IPS-NIHi11 (cell line): ENCODE data around the gene SV2C.

ENCODE experiments used
- DNase-seq: peaks from one replicate; pipeline ENCODE4 v3.0.0; 2012; ENCODE audit warnings: mixed read lengths, low spot score

Gene SV2C

DNA sequence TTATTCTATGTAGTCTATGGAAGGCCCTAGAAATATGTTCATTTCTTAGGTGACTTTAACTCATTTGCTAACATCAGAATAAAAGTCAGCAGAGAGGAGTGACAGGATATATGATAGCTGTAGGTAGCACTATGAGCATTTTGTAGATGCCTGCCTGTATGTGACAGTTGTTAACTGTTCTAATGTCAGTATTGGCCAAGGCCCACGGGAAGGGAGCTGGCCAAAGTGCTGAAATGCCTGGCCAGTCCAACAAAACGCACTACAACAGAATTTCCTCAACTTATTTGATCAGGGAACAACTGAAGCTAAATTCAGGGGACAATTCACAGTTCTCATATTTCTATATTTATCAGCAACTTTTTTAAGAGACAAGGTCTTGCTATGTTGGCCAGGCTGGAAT lies 20.8 kb downstream of the SV2C start:
- DNase-seq, result peak; percentile 67

DNA sequence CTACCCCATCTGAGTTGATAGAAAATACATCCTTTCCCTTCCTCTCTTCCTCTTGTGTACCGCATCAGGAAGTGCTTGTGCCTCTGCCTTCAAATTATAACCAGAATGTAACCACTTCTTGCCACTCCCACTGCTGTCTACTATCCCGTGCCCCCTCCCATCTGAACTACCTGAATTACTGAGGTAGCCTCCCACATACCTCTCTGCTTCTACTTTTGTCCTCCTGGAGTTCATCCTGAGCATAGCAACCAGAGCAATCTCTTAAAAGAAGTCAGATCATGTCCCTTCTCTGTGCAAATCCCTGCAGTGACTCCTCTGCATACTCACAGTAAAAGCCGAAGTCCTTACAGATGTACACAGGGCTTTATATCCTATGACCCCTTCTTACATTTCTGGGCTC lies 23.0 kb downstream of the SV2C start:
- DNase-seq, result no peak

DNA sequence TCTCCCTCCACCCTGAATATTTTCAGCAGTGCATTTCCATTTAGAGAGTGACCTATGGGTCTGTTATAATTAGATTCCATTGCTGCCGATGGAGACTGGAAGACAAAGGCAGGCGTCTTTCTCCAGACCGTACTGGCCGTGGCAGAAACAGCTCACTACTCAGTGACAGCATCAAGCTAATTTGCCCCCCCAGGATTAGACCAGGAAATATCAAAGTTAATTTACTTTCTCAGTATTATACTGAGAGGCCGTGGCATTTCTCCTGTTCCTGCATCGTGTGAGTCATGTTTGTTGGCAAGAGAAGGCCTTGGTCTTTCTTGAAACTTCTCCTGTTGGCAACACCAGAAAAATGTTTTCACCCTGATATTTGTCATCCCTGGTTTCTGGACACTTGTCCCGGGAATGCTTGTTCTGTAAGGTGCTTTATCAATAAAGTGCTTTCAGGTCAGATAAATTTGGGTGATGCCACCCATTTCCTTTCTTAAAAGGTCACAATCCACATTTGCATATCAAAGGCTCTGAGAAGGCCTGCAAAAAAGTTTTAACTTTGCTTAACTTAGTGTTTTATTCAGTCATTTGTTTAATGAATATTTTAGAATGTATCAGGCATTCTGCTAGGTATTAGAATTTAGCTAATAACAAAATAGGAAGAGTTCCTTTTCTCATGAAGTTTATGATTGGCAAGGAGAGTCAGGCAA lies 28.4 kb downstream of the SV2C start:
- DNase-seq, result no peak

DNA sequence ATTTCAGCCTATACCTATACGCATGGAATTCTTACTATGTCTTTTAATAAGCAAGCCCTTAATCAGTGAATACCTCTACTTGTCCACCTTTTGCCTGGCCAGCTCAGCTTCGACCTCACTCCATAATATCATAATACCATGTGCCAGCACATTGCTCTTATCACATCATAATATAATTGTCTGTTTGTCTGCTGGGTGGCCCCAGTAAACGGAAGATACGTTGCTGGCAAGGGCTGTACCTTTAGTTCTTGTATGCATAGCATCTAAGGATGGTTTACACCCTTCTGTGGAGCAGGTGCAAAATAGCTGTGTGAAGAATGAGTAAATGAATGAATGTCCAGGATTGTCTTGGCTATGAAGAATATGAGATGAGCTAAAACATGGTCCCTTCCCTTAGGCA lies 29.9 kb downstream of the SV2C start:
- DNase-seq, result no peak

DNA sequence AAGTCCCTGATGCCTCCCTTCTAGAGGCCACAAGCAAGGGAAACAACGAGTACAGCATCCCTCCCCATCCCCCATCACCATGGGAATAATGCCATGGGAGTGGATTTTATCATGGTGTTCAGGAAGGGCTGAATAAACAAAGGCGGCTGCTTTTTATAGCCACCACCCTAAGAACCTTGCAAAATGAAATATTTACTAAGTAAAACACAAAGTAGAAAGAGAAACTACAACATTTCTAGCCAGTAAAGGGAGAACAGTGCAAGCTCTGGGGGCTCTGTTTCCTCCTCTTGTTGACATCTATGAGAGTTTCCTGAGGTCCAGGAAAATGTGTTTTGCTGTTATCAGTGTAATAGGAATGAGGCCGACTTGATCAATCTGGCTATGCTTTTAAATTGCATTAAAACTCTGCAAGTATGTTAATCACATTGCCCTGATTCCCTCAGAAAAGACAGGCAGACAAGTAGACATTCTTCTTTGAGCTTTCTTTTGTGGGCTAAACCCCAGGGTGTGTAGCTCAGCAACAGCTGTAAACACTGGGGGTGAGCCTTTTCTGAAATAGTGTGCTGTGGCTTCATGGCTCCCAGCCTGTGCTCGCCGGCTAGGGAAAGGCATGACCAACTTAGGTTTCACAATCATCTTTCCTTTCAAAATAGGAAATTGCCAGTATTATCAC lies 31.1 kb downstream of the SV2C start:
- DNase-seq, result peak; percentile 28

DNA sequence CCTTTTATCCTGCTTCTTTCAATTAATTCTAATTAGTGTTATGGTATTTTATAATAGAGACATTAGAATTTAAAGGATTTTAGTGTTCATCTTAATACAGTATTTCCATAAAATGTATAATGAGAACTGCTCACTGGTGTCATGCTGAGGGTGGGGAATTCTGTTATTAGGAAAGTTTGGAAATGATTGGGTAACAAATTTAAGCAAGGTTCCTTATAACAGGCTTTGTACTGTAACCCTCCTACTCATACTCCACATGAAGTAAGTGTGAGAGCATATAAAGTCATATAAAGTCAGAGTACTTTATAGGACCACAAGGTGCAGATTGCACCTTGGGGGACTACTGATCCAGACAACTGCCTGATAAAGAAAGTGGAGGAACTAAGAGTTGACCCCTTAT lies 42.2 kb downstream of the SV2C start:
- DNase-seq, result no peak

DNA sequence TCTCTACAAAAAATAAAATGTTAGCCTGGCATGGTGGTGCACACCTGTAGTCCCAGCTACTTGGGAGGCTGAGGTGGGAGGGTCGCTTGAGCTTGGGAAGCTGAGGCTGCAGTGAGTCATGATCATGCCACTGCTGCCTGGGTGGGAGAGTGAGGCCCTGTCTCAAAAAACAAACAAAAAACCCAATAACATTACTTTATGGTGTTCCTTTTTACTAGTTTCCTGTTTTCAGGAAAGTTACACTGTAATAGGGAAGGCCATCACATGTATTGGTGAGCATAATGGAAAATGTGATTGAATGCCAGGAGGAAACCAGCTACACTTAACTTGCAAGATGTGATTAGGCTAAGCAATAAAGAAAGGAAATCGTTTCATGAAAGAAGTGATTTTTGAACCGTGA lies 42.7 kb downstream of the SV2C start:
- DNase-seq, result no peak

DNA sequence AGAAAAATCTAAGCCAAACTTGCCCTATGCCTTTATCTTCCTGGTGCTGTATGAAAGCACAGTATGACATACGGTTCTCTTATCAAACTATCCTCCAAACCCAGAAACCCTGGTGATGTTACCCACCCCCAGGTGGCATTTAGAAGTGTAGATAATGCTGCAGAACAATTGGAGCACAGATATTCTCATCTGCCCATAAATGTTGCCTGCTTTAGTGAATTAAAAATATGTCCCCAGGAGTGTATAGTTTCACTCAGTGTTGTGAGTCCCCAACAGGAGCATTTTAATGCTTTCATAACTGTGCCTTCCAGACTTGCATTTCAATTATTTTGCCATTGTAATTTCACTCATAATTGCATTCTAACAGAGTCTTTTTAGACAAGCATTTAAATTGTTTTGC lies 50.8 kb downstream of the SV2C start:
- DNase-seq, result no peak

DNA sequence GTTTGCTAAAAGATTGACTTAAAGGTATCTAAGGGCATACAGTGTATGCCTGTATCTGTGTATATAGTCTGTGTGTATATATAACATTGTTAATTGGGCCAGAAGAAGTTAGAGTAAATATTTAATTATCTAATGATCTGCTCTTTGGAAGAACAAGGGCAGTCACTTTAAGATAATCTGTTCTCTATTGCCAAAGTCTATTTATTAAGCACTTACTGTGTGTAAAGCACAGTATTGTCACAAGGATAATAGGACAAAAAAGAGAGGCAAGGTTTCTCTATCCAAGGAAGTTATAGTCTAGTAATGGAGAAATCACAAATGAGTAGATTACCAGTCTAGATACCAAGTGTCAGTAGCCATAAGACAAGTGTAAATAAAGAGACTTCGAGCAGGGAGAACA lies 51.5 kb downstream of the SV2C start:
- no peak for DNase-seq

DNA sequence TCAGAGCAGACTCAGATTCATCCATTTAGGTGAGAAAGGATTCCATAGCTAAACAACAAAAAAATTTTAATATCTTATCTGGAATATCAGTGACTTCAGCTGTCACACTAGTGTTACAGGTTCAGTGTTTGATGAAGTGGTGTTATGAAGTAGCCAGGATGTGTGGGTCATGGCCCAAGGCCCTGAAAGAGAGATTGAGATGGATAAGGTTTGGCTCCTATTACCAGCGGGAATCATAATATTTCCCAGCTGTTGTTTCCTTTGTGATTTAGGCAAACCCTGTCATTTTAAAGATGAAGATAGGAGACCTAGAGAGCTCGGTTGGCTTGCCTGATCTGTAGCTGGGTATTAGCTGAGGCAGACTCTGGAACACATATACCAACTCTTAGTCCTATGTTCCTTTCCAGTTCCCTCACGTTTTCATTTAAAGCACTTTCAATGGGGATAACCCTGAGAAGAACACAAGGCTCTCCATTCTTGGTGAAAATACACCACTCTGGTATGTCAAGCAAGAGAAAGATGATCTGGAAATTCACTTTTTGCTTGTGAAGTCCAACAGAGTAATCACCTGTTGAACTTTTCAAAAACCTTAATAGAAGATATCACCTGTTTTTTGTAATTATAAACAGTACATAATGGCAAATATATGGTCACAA lies 54.8 kb downstream of the SV2C start:
- no peak for DNase-seq

DNA sequence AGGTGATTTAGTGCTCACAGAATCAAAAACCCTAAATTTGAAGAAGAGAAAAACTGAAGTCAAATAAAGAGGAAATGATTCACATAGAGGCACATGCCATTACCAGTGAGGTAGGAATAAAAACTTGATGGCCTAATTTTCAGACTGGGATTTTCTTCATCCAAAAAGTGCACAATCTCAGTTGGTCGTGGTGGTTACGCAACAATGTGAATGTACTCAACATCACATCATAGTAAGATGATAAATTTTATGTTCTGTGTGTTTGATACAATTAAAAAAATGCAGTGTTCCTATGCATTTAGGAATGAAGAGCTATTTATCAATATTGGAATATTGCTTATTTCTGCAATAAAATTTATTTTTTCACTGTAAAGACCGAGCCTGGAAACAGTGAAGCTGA lies 60.7 kb downstream of the SV2C start:
- DNase-seq, result no peak

DNA sequence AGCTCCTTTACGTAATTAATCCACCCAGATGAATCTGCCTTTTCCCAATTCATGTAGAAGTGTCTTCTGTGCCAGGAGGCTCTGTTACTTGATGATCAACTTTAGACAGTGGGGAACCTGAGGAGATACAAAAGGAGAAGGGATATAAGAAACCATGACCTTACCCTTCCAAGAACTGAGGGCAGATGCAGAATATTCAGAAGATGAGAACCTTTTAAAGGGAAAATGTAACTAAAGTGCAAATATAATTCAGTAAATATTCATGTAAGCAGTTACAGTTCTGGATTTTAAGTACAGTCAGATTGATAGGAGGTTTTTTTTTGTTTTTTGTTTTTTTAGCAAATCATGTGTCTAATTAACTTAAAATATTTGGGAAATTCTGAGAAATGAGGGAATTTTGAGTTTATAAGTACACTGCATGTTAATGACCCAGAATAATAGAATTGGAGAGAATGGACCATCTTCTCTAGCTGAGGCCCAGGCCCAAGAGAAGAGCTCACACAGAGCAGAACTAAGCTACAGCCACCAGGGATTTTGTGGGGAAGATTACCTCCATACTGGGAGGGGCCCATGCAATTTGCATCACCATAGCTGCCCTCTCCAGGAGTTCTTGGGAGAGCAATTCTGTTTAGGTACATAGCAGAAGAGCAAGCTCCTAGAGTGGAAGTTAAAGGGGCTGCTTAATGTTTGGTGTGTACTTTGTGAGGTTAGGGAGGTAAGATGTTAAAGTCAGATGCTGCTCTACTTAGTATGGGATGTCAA lies 61.5 kb downstream of the SV2C start:
- DNase-seq, result peak; percentile 62

DNA sequence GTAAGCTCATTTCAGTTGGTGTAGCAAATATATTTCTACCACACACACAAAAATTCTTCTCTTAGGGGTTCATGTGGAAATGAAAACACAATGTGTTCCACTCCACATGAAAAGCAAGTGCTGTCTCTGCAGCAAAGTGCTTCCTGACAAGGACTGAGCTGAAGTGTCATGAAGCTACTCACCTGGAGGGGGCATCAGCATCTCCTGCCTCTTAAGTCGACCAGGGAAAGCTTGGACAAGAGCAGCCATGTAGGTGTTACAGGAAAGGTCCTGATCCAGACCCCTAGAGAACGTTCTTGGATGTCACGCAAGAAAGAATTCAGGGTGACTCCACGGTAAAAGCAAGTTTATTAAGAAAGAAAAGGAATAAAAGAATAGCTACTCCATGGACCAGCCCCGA lies 62.8 kb downstream of the SV2C start:
- peak; percentile 33 for DNase-seq

DNA sequence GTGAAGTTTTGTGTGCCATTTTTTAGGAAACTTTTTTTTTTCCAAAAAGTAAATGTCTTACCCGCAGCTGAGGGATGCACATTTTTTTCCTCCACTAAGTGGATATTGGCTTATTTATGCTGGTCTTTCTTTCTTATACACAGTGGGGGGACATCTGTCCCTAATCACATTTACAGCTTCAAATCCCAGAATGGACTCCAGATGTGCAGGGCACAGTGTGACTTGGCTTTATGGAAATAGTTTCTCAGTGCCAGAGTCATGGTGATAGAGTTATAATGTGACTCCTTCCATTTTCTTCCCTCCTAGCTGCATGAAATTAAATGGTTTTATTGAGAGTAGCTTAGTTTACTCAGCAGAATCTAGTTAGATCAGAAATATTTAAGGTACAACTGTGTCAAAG lies 66.5 kb downstream of the SV2C start:
- no peak for DNase-seq

DNA sequence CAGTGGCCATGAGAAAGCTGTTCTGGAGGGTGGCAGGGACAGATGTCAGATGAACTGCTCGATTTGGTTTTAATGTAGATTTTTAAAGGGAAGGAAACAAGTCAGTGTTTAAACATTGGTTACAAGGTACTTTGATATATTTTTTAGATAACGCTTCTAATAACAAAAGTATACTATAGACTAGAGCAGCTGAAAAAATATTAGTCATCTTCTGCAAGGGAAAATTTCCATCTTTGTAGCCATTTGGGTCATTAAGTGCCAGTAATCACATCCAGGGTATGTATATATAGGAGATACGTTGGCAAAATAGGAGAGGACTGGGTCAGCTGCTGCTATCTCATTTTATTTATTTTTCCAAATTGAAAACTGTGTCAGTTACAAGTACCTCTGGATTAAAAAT lies 69.0 kb downstream of the SV2C start:
- no peak for DNase-seq

DNA sequence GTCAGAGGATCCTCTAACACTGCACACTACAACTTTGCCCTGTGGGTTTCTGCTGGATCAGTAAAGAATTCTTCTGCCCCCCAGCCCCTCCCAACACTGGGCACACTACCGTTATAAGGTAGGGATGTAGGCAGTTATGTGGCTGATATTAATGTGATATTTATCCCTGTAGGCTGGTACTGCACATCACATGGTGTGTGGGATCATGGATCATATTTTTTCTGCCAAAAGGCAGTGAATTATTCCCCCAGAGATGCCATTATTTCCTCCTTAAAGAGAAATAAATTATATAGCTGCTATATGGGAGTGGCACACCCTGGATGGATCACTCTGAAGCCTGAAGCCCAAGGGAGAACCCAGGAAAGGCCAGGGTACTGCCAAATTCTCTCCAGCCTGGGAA lies 69.5 kb downstream of the SV2C start:
- DNase-seq, result no peak

DNA sequence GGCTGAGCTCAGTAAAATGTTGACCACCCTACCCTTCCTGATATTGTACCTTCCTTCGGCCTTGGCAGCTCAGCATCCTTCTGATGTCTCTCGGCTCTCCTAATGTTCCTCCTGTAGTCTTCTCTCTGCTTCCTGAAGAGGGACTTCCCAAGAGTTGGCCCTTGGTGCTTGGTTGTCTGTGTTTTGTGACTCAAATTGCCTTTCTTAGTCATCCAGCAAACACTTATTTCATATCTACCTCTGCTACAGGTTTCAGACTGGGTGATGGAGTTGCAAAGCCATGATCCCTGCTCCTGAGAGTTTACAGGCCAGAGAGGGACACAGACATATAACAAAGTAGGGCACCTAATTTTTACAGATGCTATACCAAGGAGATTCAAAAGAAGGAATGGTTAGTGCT lies 70.1 kb downstream of the SV2C start:
- DNase-seq, result no peak

DNA sequence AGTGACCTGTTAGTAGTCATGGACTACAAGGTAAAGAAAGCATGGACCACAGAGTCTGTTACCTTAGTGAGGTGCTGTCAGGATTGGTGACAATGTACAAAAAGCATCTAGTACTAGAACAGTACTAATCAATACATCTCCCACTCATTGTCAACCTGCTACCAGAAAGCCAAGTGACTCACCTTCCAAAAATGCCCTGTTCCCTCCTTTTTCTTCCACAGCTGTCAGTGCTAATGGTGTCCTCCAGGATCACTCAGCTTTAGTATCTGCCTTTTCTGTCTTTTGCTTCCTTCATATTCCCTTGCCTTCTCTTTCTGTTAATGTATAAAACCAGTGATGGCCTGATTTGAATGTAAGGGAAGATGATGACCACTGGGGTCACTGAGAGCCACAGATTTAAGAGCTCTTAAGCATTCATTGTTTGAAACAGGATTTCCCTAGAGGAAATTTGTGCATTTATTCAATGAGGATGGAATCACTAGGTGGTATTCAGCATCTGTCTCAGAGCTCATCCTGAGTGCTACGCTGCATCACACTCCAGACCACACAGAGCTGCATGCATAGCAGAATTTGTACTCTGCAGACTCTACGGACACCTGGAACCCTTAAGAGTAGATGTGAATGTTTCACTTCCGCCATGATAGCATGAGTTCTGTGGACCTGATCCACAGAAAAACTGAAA lies 71.0 kb downstream of the SV2C start:
- no peak for DNase-seq

DNA sequence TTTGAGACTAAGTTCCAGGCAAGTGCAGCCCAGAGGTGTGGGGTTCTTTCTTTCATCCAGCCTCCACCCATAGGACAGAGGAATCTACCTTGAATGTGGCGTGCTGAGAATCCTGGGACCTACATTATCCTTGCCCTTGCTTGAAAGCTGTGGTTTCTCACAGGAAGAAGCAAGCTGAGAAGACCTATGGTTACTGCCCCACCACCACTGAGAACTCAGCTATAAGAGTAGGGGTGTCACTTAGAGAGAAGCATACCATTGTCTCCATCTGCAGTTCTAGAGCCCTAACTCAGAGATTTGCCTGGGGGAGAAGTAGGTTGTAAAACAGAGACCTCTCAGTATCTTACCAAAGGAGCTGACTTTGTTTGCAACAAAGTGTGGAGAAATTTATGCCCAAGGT lies 72.4 kb downstream of the SV2C start:
- DNase-seq, result no peak

DNA sequence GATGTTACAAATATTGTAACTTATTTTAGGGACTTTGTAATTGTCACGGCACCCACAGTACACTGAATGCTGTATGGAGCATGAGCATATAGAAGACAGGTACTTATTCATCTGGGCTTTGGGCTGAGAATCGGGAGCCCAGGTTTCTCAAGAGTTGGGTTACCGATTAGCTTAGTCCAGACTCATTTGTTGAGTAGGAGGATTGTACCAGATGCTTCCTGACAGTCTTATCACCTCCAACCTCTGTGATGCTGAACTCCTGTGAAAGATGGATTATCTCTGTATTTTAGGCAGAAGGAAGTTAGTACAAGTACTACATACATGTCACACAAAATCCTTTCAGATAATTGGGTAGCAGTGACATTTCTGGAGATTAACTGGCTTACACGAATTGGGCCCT lies 79.2 kb downstream of the SV2C start:
- DNase-seq, result no peak

DNA sequence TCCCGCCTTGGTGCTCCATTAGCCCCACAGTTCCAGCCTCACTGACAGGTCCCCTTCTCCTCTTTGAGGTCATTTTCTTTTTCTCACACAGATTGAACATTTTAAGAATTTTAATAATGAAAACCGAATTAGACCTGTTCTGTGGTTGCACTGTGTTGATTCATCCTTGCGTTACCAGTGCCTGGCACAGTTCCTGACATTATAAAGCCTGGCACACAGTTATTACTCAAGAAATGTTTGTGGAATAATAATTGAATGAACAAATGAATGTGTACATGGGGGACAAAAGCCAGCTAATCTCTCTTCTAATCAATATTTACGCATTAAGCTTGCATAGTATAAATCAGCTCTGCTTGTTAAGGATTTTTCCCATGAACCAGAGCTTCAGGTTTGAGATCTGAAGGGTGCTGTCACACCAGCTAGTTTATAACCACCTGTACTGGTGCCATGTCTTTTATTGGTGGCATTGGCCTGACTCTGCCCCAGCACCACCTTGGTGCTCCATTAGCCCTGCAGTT lies 80.0 kb downstream of the SV2C start:
- no peak for DNase-seq

DNA sequence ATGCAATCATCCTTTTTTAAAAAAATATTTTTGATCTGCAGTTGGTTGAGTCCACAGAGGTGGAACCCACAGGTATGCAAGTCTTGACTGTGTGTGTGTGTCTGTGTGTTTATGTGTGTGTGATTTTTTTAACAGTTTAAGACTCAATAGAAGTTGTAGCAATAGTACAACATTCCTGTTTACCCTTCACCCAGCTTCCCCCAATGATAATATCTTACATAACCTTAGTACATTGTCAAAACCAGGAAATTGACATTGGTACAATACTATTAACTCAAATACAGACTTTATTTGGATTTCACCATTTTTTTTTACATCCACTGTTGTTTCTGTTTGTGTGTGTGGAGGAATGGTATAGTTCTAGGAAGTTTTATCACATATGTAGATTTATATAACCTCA lies 81.8 kb downstream of the SV2C start:
- no peak for DNase-seq
